ENCODE data around the gene ALK. TPM values are rescaled to one million over a fixed set of nuclear protein-coding genes. Genes with fewer than 3 reads are reported as not detected.

Gene ALK
- total RNA-seq, 4 donors from 2014 or later, result 0.19 TPM; not detected in 3

DNA sequence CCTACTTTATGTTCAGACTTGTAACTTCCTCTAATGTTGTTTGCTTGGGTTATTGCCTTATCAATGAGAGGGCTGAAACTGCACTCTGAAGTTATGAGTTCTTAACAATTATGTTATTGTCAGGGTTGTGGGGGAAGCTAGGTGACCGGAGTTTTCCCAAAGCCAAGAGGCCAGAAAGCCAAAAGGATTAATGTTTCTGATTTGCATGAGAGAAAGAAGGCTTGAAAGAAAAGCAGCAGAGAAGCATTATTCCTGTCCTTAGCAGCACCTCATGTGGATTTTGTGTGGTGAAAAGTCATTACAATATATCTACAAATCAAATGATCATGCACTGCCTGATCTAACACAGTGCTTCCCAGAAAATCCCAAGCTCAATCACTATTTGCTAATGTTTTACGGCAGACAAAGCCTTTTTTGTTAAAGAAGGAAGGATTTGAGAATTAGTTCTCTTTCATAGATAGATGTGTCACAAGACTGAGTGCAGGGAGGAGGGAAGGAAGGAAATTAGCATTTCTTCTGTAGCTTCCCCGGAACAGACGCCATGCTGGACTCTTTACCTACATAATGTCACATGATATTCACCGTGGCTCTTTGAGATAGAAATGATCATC is 203.2 kb downstream of the ALK start:
- no peak overlapping the region for H3K4me3 ChIP-seq
- TF ChIP-seq POLR2A (IDR thresholded peaks at IDR 0.05), result no peak
- TF ChIP-seq, protein P1, sequence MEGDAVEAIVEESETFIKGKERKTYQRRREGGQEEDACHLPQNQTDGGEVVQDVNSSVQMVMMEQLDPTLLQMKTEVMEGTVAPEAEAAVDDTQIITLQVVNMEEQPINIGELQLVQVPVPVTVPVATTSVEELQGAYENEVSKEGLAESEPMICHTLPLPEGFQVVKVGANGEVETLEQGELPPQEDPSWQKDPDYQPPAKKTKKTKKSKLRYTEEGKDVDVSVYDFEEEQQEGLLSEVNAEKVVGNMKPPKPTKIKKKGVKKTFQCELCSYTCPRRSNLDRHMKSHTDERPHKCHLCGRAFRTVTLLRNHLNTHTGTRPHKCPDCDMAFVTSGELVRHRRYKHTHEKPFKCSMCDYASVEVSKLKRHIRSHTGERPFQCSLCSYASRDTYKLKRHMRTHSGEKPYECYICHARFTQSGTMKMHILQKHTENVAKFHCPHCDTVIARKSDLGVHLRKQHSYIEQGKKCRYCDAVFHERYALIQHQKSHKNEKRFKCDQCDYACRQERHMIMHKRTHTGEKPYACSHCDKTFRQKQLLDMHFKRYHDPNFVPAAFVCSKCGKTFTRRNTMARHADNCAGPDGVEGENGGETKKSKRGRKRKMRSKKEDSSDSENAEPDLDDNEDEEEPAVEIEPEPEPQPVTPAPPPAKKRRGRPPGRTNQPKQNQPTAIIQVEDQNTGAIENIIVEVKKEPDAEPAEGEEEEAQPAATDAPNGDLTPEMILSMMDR (IDR thresholded peaks at IDR 0.05), result no peak
- H3K36me3 ChIP-seq, result no peaks in the 10 kb centered on the region
- DNase-seq, result no peak
- intact Hi-C loops (cut with DNase I), result no loop called here
- H3K27me3 ChIP-seq, result peaks cover 0 to 39% (median 0%) of the 10 kb centered on the region in 4 donors
- H3K9me3 ChIP-seq, result no peaks in the 10 kb centered on the region
- WGBS, 2 donors, result 78 to 82% methylated on average over 5 of the region's 5 CpGs
- no peaks in the 10 kb centered on the region for H3K4me1 ChIP-seq
- H3K27ac ChIP-seq, result no peak overlapping the region

DNA sequence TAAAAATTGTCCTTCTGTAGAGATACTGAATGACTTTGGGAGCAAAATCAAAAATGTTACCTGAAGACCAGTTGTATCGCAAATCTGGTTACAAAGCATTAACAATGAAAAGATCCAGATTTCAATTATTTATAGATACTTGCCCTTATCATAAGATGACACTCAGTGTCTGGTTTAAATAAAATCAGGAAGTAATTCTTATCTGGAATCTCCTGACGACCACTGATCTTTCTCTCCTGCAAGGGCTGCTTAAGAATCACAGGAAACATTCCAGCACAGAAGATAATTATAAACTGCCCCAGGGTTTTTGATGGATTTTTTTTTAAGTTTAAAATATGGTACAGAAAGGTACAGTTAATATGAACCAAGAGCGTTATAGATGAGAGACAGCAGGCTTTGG is 205.7 kb downstream of the ALK start:
- intact Hi-C loops (cut with DNase I), result no loop called here
- H3K36me3 ChIP-seq, result no peaks in the 10 kb centered on the region
- peaks cover 0 to 15% (median 0%) of the 10 kb centered on the region in 4 donors for H3K27me3 ChIP-seq
- no peak for DNase-seq
- WGBS, 2 donors, result 66 to 83% methylated on average over 3 of the region's 3 CpGs
- no peak overlapping the region for H3K27ac ChIP-seq
- H3K9me3 ChIP-seq, result no peaks in the 10 kb centered on the region
- H3K4me1 ChIP-seq, result no peaks in the 10 kb centered on the region
- H3K4me3 ChIP-seq, result no peak overlapping the region
- no peak for TF ChIP-seq POLR2A (IDR thresholded peaks at IDR 0.05)

GRCh38 chr2:29714333-29714732 is 207.1 kb downstream of the ALK start:
- no peak for DNase-seq
- Histone ChIP-seq H3K27me3 (peaks cover 0 to 10% (median 0%) of the 10 kb centered on the region in 4 donors), H3K4me1 (no peaks in the 10 kb centered on the region), H3K36me3 (no peaks in the 10 kb centered on the region), H3K4me3 (no peak overlapping the region), H3K27ac (no peak overlapping the region), H3K9me3 (no peaks in the 10 kb centered on the region)
- WGBS, 2 donors, result 86 to 91% methylated on average over 4 of the region's 4 CpGs
- TF ChIP-seq, protein P1 (IDR thresholded peaks at IDR 0.05), result no peak
- TF ChIP-seq POLR2A (IDR thresholded peaks at IDR 0.05), result no peak
- intact Hi-C loops (cut with DNase I), result no loop called here

GRCh38 chr2:29706171-29706720 is 215.1 kb downstream of the ALK start:
- no peak for DNase-seq
- WGBS, 2 donors, result 59 to 76% methylated on average over 4 of the region's 4 CpGs

DNA sequence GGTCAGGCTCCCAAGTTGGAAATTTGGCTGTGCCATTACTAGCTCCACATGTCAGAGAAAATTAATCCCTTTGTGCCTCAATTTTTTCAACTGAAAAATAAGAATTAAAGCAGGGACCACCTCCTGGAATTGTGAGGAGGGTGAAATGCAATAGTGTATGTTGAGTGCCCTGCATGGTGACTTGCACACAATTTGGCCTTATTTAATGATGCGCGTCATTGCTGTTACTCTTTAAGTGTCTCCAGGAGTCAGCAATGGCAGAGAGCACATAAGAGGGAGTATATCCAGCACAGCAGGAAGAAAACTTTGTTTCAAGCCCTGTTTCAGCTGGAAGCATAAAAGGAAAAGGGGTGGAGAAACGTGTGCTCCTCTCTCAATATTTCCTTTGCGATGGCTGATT is 215.8 kb downstream of the ALK start:
- intact Hi-C loops (cut with DNase I), result no loop called here
- no peak for DNase-seq
- H3K4me3 ChIP-seq, result no peak overlapping the region
- H3K9me3 ChIP-seq, result no peaks in the 10 kb centered on the region
- no peaks in the 10 kb centered on the region for H3K4me1 ChIP-seq
- H3K36me3 ChIP-seq, result no peaks in the 10 kb centered on the region
- H3K27ac ChIP-seq, result no peak overlapping the region
- TF ChIP-seq, protein P1 (IDR thresholded peaks at IDR 0.05), result no peak
- no peak for TF ChIP-seq POLR2A (IDR thresholded peaks at IDR 0.05)
- 52 to 81% methylated on average over 2 to 4 of the region's 4 CpGs for WGBS, 2 donors
- H3K27me3 ChIP-seq, result no peaks in the 10 kb centered on the region

More at GRCh38 chr2:29706171-29706720, 215.1 kb downstream of the ALK start:
- no peaks in the 10 kb centered on the region for H3K27me3 ChIP-seq
- no peaks in the 10 kb centered on the region for H3K36me3 ChIP-seq
- intact Hi-C loops (cut with DNase I), result no loop called here
- no peak overlapping the region for H3K4me3 ChIP-seq
- H3K9me3 ChIP-seq, result no peaks in the 10 kb centered on the region
- TF ChIP-seq POLR2A (IDR thresholded peaks at IDR 0.05), result no peak
- TF ChIP-seq, protein P1 (IDR thresholded peaks at IDR 0.05), result no peak
- H3K27ac ChIP-seq, result no peak overlapping the region
- H3K4me1 ChIP-seq, result no peaks in the 10 kb centered on the region
